Neural cell (in vitro differentiated cells): Measurements from ENCODE around the gene RAVER2.

Experiments
- CTCF ChIP-seq: fragments of 450-650 bp; IDR thresholded peaks from 2 replicates; pipeline ENCODE4 v1.5.1; 2014; ENCODE audit warnings: antibody characterized with exemption, mild to moderate bottlenecking, moderate library complexity; ENCODE audit not compliant: poor library complexity, severe bottlenecking
- EP300 ChIP-seq: fragments of 450-650 bp; conservative IDR thresholded peaks from 2 replicates; pipeline ENCODE4 v1.6.1; 2014; ENCODE audit warnings: antibody characterized with exemption, mild to moderate bottlenecking, moderate library complexity; ENCODE audit not compliant: poor library complexity, severe bottlenecking
- REST ChIP-seq: IDR thresholded peaks from 2 replicates; pipeline ENCODE4 v1.6.1; 2012; ENCODE audit warnings: borderline replicate concordance
- SMC3 ChIP-seq: fragments of 450-650 bp; conservative IDR thresholded peaks from 2 replicates; pipeline ENCODE4 v1.6.1; 2014; ENCODE audit warnings: antibody characterized with exemption, mild to moderate bottlenecking, moderate library complexity; ENCODE audit not compliant: poor library complexity

- TF ChIP-seq SMC3 = no peak
- TF ChIP-seq CTCF = no peak
- no peak for TF ChIP-seq REST
- TF ChIP-seq EP300 = no peak
Measured at GRCh38 chr1:64699327-64699726, 45.5 kb upstream of the RAVER2 start.
